ENCODE results near the gene SNX32. TPM values are rescaled to one million over a fixed set of nuclear protein-coding genes. Genes with fewer than 3 reads are reported as not detected.

Gene SNX32
- total RNA-seq, 1 experiment from 2014 or later, result not detected

DNA sequence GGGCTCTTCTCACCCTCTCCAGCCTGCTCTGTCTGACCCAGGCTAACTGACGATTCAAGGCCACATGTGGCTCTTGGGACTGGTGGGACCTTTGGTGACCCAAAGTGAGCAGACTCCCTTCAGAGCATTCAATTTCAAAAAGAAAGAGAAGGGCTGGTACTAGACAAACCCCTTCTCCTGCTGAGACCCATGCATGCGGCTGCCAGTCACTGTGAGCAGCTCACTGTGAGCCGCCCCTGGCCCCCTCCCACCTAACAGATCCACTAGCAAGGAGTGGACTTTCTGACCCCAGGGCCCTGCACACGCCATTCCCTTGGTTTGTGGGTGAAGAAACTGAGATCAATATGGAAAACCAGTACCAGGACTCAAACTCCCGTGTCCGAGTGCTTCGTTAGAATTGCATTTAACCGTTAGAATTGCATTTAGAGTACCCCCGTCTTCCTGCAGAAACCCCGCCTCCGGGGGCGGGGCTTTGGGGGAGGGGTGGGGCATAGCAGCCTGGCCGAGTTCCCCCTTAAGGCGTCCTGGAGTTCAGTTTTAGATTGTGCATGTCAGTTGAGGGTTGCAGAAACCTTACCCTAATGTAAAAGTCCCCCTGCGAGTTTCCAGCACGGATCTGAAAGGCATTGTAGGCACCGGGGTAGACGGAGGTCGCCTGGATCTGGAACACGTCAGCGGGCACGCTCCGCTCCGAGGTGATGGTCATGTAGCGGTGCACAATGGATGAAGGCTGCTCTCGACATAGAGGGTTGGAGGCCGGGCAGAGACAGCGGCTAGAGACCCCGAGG, 33.7 kb downstream of the SNX32 start:
- POLR2A ChIA-PET, result no interaction called here
- TF ChIP-seq POLR2AphosphoS5 (IDR thresholded peaks at IDR 0.05; ENCODE audit: low read depth, low read length) (0 out of 2 replicates have a peak, but pooled peaks have one; percentile 33), TCF7L2 (IDR thresholded peaks at IDR 0.05; ENCODE audit: low read depth, low read length) (no peak)
- Histone ChIP-seq H3K36me3 (ENCODE audit: control insufficient read depth, insufficient read depth, low read length) (no peaks in the 10 kb centered on the region; the same call in 1 of the 2 replicates), H3K9me3 (ENCODE audit: control insufficient read depth, insufficient read depth, low read depth, low read length) (no peaks in the 10 kb centered on the region), H3K27ac (ENCODE audit: low read length) (peak overlapping the region; percentile 58), H3K4me3 (ENCODE audit: low read depth in 2 of 2, low read length in 2 of 2) (no peak overlapping the region), H3K4me1 (ENCODE audit: control insufficient read depth, insufficient read depth, low read length) (peaks cover 16% of the 10 kb centered on the region), H3K27me3 (ENCODE audit: control insufficient read depth, insufficient read depth, low read length) (no peaks in the 10 kb centered on the region)
- DNase-seq (ENCODE audit: low read depth, low spot score), result no peak
- in situ Hi-C loops (cut with HindIII; ENCODE audit: low pct_unique_long_range_greater_than_20kb, low sequenced_read_pairs) (no loop called here), intact Hi-C loops (cut with micrococcal nuclease; ENCODE audit: unreplicated experiment) (no loop called here)
- CTCF ChIA-PET, result no interaction called here
- no peak for ATAC-seq
- no TSS peak for BruUV-seq (replicated peaks)

DNA sequence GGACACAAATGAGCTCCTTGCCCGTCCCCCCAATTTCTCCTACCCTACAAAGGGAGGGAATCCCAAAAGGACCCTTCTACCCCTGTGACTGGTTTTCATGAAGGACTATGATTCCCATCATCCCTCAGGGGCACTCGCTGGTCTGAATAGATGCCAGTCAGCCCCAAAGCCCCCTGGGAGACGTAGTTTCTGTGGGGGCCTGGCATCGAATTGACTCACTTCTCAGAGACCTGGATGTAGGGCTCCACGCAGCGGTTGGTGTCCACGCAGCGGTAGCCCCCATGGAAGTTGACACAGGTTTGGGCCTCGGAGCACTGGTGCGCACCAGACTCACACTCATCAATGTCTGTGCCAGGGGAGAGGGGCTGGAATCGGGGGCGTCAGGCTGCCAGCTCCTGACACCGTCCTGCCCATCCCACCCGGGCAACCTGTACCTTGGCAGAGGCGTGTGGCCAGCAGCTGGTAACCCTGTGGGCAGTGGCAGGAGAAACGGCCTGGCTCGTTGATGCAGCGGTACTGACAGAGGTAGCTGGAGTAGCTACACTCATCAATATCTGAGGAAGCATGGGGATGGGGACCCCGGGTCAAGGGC, 34.4 kb downstream of the SNX32 start:
- in situ Hi-C loops (cut with HindIII; ENCODE audit: low pct_unique_long_range_greater_than_20kb, low sequenced_read_pairs), result no loop called here
- no peaks in the 10 kb centered on the region for H3K27me3 ChIP-seq (ENCODE audit: control insufficient read depth, insufficient read depth, low read length)
- ChIA-PET CTCF (interaction anchor here (0.7 to 1.1 kb wide), 3 partner anchors 8 to 20 kb away, joined by 3 to 5 read pairs (median 4); partner anchors contain the start of genes FIBP and MUS81), POLR2A (no interaction called here)
- H3K4me3 ChIP-seq (ENCODE audit: low read depth in 2 of 2, low read length in 2 of 2), result no peak overlapping the region
- BruUV-seq (replicated peaks), result no TSS peak
- H3K27ac ChIP-seq (ENCODE audit: low read length), result no peak overlapping the region; the same call in 1 of the 2 replicates
- ATAC-seq, result peak; percentile 13; the same call in 1 of the 2 replicates
- H3K9me3 ChIP-seq (ENCODE audit: control insufficient read depth, insufficient read depth, low read depth, low read length), result no peaks in the 10 kb centered on the region
- peaks cover 14% of the 10 kb centered on the region for H3K4me1 ChIP-seq (ENCODE audit: control insufficient read depth, insufficient read depth, low read length)
- TF ChIP-seq, protein P1, sequence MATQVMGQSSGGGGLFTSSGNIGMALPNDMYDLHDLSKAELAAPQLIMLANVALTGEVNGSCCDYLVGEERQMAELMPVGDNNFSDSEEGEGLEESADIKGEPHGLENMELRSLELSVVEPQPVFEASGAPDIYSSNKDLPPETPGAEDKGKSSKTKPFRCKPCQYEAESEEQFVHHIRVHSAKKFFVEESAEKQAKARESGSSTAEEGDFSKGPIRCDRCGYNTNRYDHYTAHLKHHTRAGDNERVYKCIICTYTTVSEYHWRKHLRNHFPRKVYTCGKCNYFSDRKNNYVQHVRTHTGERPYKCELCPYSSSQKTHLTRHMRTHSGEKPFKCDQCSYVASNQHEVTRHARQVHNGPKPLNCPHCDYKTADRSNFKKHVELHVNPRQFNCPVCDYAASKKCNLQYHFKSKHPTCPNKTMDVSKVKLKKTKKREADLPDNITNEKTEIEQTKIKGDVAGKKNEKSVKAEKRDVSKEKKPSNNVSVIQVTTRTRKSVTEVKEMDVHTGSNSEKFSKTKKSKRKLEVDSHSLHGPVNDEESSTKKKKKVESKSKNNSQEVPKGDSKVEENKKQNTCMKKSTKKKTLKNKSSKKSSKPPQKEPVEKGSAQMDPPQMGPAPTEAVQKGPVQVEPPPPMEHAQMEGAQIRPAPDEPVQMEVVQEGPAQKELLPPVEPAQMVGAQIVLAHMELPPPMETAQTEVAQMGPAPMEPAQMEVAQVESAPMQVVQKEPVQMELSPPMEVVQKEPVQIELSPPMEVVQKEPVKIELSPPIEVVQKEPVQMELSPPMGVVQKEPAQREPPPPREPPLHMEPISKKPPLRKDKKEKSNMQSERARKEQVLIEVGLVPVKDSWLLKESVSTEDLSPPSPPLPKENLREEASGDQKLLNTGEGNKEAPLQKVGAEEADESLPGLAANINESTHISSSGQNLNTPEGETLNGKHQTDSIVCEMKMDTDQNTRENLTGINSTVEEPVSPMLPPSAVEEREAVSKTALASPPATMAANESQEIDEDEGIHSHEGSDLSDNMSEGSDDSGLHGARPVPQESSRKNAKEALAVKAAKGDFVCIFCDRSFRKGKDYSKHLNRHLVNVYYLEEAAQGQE (IDR thresholded peaks at IDR 0.05; ENCODE audit: insufficient read depth in 1 of 2, low read depth in 2 of 2, low read length in 1 of 2), result no peak
- TF ChIP-seq POLR2AphosphoS5 (IDR thresholded peaks at IDR 0.05; ENCODE audit: low read depth, low read length), result peak; percentile 75
- H3K36me3 ChIP-seq (ENCODE audit: control insufficient read depth, insufficient read depth, low read length), result no peaks in the 10 kb centered on the region; the same call in 1 of the 2 replicates
- intact Hi-C loops (cut with micrococcal nuclease; ENCODE audit: unreplicated experiment), result no loop called here
- no peak for DNase-seq (ENCODE audit: low read depth, low spot score)

DNA sequence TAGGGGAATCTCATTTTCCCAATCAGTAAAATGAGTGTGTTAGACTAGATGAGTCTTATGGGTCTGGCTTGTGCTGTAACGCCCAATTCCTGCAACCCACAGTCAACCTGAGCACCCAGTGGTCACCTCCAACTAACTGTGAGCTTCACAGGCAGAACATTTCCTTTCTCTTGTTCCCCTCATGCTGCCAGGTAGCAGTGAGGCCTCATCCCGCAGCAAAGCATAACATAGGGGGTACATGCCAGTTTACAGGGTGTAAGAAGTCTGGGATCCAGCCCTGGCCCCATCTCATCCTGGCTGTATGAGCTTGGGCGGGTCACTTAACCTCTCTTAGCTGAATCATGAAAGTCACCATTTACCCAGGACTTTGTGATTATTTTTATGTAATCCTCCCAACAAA, 35.1 kb downstream of the SNX32 start:
- DNase-seq (ENCODE audit: low read depth, low spot score) (no peak), ATAC-seq (no peak)
- TF ChIP-seq TCF7L2 (IDR thresholded peaks at IDR 0.05; ENCODE audit: low read depth, low read length) (no peak), POLR2AphosphoS5 (IDR thresholded peaks at IDR 0.05; ENCODE audit: low read depth, low read length) (peak; percentile 14; the same call in 1 of the 2 replicates)
- TF ChIP-seq, protein P2, sequence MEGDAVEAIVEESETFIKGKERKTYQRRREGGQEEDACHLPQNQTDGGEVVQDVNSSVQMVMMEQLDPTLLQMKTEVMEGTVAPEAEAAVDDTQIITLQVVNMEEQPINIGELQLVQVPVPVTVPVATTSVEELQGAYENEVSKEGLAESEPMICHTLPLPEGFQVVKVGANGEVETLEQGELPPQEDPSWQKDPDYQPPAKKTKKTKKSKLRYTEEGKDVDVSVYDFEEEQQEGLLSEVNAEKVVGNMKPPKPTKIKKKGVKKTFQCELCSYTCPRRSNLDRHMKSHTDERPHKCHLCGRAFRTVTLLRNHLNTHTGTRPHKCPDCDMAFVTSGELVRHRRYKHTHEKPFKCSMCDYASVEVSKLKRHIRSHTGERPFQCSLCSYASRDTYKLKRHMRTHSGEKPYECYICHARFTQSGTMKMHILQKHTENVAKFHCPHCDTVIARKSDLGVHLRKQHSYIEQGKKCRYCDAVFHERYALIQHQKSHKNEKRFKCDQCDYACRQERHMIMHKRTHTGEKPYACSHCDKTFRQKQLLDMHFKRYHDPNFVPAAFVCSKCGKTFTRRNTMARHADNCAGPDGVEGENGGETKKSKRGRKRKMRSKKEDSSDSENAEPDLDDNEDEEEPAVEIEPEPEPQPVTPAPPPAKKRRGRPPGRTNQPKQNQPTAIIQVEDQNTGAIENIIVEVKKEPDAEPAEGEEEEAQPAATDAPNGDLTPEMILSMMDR (IDR thresholded peaks at IDR 0.05), result no peak
- Histone ChIP-seq H3K9me3 (ENCODE audit: control insufficient read depth, insufficient read depth, low read depth, low read length) (no peaks in the 10 kb centered on the region), H3K4me3 (ENCODE audit: low read depth in 2 of 2, low read length in 2 of 2) (no peak overlapping the region), H3K27me3 (ENCODE audit: control insufficient read depth, insufficient read depth, low read length) (no peaks in the 10 kb centered on the region), H3K36me3 (ENCODE audit: control insufficient read depth, insufficient read depth, low read length) (no peaks in the 10 kb centered on the region; the same call in 1 of the 2 replicates), H3K27ac (ENCODE audit: low read length) (peak overlapping the region; percentile 23; the same call in 1 of the 2 replicates), H3K4me1 (ENCODE audit: control insufficient read depth, insufficient read depth, low read length) (peaks cover 15% of the 10 kb centered on the region)
- intact Hi-C loops (cut with micrococcal nuclease; ENCODE audit: unreplicated experiment) (no loop called here), in situ Hi-C loops (cut with HindIII; ENCODE audit: low pct_unique_long_range_greater_than_20kb, low sequenced_read_pairs) (no loop called here)
- BruUV-seq (replicated peaks), result TSS peak; percentile 29
- POLR2A ChIA-PET, result interaction anchor here (0.8 to 2.1 kb wide), 3 partner anchors 9 to 20 kb away, joined by 3 to 9 read pairs (median 6); partner anchors contain the start of genes FIBP and MUS81
- CTCF ChIA-PET, result interaction anchor here (0.6 to 1.9 kb wide), 6 partner anchors 9 to 77 kb away, joined by 3 to 11 read pairs (median 4); partner anchors contain the start of genes FIBP and MUS81

Data from Panc1 (cell line).